ENCODE results near the gene CHCHD3. TPM values are rescaled to one million over a fixed set of nuclear protein-coding genes. Genes with fewer than 3 reads are reported as not detected.

The CHCHD3 gene
- total RNA-seq, 1 experiment from 2014 or later = 149 TPM

Other genes with a start within 250 kb of the CHCHD3 start
- 43.5 and 45.8 TPM in 2 replicates for gene EXOC4, start 171.0 kb upstream of the CHCHD3 start, total RNA-seq (2014; rRNA removed)